PC-9 (cell line): ENCODE data around the gene BAIAP2.

Source experiments
- EZH2 ChIP-seq: fragments of 200-600 bp; sonication (generic); IDR thresholded peaks from 2 replicates; pipeline ENCODE4 v1.8.0; 2017; ENCODE audit warnings: antibody characterized with exemption, low read depth
- TF ChIP-seq, protein P1 (sequence below): fragments of 200-600 bp; sonication (generic); conservative IDR thresholded peaks from 2 replicates; pipeline ENCODE4 v1.6.1; 2017; ENCODE audit warnings: mixed run types, antibody characterized with exemption, mild to moderate bottlenecking, moderate library complexity

GRCh38 chr17:81101614-81102306 lies 66.8 kb downstream of the BAIAP2 start:
- TF ChIP-seq, protein P1, sequence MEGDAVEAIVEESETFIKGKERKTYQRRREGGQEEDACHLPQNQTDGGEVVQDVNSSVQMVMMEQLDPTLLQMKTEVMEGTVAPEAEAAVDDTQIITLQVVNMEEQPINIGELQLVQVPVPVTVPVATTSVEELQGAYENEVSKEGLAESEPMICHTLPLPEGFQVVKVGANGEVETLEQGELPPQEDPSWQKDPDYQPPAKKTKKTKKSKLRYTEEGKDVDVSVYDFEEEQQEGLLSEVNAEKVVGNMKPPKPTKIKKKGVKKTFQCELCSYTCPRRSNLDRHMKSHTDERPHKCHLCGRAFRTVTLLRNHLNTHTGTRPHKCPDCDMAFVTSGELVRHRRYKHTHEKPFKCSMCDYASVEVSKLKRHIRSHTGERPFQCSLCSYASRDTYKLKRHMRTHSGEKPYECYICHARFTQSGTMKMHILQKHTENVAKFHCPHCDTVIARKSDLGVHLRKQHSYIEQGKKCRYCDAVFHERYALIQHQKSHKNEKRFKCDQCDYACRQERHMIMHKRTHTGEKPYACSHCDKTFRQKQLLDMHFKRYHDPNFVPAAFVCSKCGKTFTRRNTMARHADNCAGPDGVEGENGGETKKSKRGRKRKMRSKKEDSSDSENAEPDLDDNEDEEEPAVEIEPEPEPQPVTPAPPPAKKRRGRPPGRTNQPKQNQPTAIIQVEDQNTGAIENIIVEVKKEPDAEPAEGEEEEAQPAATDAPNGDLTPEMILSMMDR, result peak; percentile 94
- TF ChIP-seq EZH2, result no peak
